Keratinocyte (primary cell): Measurements from ENCODE around the gene KLF11. TPM values are rescaled to one million over a fixed set of nuclear protein-coding genes. Genes with fewer than 3 reads are reported as not detected.
"Not testable (repeated sequence)": the region's sequence is repeated elsewhere in the genome, so short reads cannot be mapped to it uniquely, and the experiment has no call there.

ENCODE experiments used
- DNase-seq: peaks from one replicate; pipeline ENCODE4 v3.0.0-alpha.2; 2011; ENCODE audit warnings: low read depth, missing footprints, low spot score
- FAIRE-seq: peaks from 2 replicates; lab custom pipeline; 2011; peaks lifted over from hg19 to GRCh38; lab: Jason Lieb, UNC
- H2AFZ ChIP-seq: 2 replicates; pipeline ENCODE4 v1.6.0; 2012; ENCODE audit warnings: low read length, control low read depth, inconsistent platforms; ENCODE audit not compliant: control insufficient read depth
- H3K27ac ChIP-seq: 2 replicates; pipeline ENCODE4 v1.5.1; 2011; ENCODE audit warnings: low read length; ENCODE audit not compliant: control insufficient read depth, insufficient read depth
- H3K27me3 ChIP-seq: 3 replicates; pipeline ENCODE4 v1.6.0; 2011; ENCODE audit warnings: low read length; ENCODE audit not compliant: control insufficient read depth, insufficient read depth; ENCODE audit errors: extremely low read depth
- H3K36me3 ChIP-seq, 2 experiments: 2 replicates in 1 of 2; 3 replicates in 1 of 2; pipeline ENCODE4 v1.5.1; 2011; ENCODE audit warnings: low read length in 2 of 2, mild to moderate bottlenecking in 1 of 2; ENCODE audit not compliant: control insufficient read depth in 2 of 2, insufficient read depth in 2 of 2; ENCODE audit errors: extremely low read depth in 1 of 2
- H3K4me1 ChIP-seq: 3 replicates; pipeline ENCODE4 v1.5.1; 2011; ENCODE audit warnings: low read length; ENCODE audit not compliant: control insufficient read depth, insufficient read depth; ENCODE audit errors: extremely low read depth
- H3K4me2 ChIP-seq: 3 replicates; pipeline ENCODE4 v1.6.0; 2011; ENCODE audit warnings: low read depth, low read length; ENCODE audit not compliant: control insufficient read depth, insufficient read depth; ENCODE audit errors: extremely low read depth
- H3K4me3 ChIP-seq, 3 experiments: fragments of 200-600 bp in 1 of 3; sonication (generic) in 1 of 3; 2 replicates in 2 of 3; 3 replicates in 1 of 3; pipeline ENCODE4 v1.5.1; 2011 to 2016; ENCODE audit warnings: low read length in 3 of 3, mild to moderate bottlenecking in 3 of 3, control low read depth in 2 of 3, inconsistent platforms in 1 of 3, low read depth in 1 of 3, mixed read lengths in 1 of 3, mixed run types in 1 of 3, moderate library complexity in 1 of 3; ENCODE audit not compliant: control insufficient read depth in 2 of 3, insufficient read depth in 2 of 3; ENCODE audit errors: extremely low read depth in 1 of 3
- H3K79me2 ChIP-seq: 2 replicates; pipeline ENCODE4 v1.6.0; 2012; ENCODE audit warnings: low read length; ENCODE audit not compliant: control insufficient read depth, insufficient read depth
- H3K9ac ChIP-seq: 3 replicates; pipeline ENCODE4 v1.6.0; 2011; ENCODE audit warnings: low read length; ENCODE audit not compliant: control insufficient read depth, insufficient read depth; ENCODE audit errors: extremely low read depth
- H3K9me1 ChIP-seq: 3 replicates; pipeline ENCODE4 v1.6.0; 2011; ENCODE audit warnings: low read length; ENCODE audit not compliant: control insufficient read depth, insufficient read depth; ENCODE audit errors: extremely low read depth
- H3K9me3 ChIP-seq: 2 replicates; pipeline ENCODE4 v1.5.1; 2012; ENCODE audit warnings: low read depth, low read length; ENCODE audit not compliant: control insufficient read depth
- H4K20me1 ChIP-seq: 3 replicates; pipeline ENCODE4 v1.6.0; 2011; ENCODE audit warnings: low read length; ENCODE audit not compliant: control insufficient read depth, insufficient read depth; ENCODE audit errors: extremely low read depth
- EZH2 ChIP-seq: IDR thresholded peaks from one replicate; pipeline ENCODE4 v1.6.1; 2012; ENCODE audit warnings: inconsistent platforms, mild to moderate bottlenecking, low read length, moderate library complexity
- dilution Hi-C: fragments of 300-500 bp; cut with MboI; formaldehyde crosslinking; loops from one replicate; pipeline ENCODE4 v1.7.0; 2020; ENCODE audit warnings: low sequenced_read_pairs; ENCODE audit not compliant: extremely low pct_ligation_motif_present
- polyA plus RNA-seq, 5 experiments: library from polyadenylated mRNA; depleted of rRNA in 3 of 5; stranded (reverse) in 3 of 5; stranded (forward) in 1 of 5; unstranded in 1 of 5; fragments of >200 nt; gene quantifications; 1 replicate in 1 of 5; 2 replicates in 3 of 5; 3 replicates in 1 of 5; pipeline versions ENCODE4 v1.2.1 to v1.2.3, GENCODE V29; 2011 to 2012; ENCODE audit warnings: missing spikeins in 2 of 5, low read depth in 1 of 5, low replicate concordance in 1 of 5
- TF ChIP-seq, protein P1 (sequence below), 3 experiments: IDR thresholded peaks in 1 of 3; conservative IDR thresholded peaks in 1 of 3; optimal IDR thresholded peaks in 1 of 3; 2 replicates in 2 of 3; 3 replicates in 1 of 3; pipeline versions ENCODE3 to v1.5.1; 2011; ENCODE audit warnings: low read length in 3 of 3, mild to moderate bottlenecking in 3 of 3, moderate library complexity in 2 of 3, control low read depth in 1 of 3, inconsistent platforms in 1 of 3; ENCODE audit not compliant: insufficient read depth in 2 of 3; ENCODE audit errors: extremely low read depth in 1 of 3

KLF11 gene
- polyA plus RNA-seq, 1 donor (not counting 4 experiments of a cell fraction or from before 2014, with no cell fraction given): 7.0 TPM

- no peaks in the 10 kb centered on the region for H4K20me1 ChIP-seq
- H3K79me2 ChIP-seq: no peaks in the 10 kb centered on the region
- no peaks in the 10 kb centered on the region for H3K9me1 ChIP-seq
- H3K9ac ChIP-seq: no peak overlapping the region
- no peak for DNase-seq
- no peaks in the 10 kb centered on the region for H3K27me3 ChIP-seq
- dilution Hi-C loops: loop anchor here (25.0 kb wide), 1 partner anchor 268 kb away; no protein-coding TSS in a partner anchor
- FAIRE-seq: no peak
- H3K36me3 ChIP-seq: no peaks in the 10 kb centered on the region
- no peak overlapping the region for H3K4me3 ChIP-seq
- H2AFZ ChIP-seq: peak overlapping the region; percentile 82
- peak overlapping the region; percentile 41 for H3K4me2 ChIP-seq
- H3K27ac ChIP-seq: no peak overlapping the region
- TF ChIP-seq EZH2: no peak
- TF ChIP-seq, protein P1, sequence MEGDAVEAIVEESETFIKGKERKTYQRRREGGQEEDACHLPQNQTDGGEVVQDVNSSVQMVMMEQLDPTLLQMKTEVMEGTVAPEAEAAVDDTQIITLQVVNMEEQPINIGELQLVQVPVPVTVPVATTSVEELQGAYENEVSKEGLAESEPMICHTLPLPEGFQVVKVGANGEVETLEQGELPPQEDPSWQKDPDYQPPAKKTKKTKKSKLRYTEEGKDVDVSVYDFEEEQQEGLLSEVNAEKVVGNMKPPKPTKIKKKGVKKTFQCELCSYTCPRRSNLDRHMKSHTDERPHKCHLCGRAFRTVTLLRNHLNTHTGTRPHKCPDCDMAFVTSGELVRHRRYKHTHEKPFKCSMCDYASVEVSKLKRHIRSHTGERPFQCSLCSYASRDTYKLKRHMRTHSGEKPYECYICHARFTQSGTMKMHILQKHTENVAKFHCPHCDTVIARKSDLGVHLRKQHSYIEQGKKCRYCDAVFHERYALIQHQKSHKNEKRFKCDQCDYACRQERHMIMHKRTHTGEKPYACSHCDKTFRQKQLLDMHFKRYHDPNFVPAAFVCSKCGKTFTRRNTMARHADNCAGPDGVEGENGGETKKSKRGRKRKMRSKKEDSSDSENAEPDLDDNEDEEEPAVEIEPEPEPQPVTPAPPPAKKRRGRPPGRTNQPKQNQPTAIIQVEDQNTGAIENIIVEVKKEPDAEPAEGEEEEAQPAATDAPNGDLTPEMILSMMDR (optimal IDR thresholded peaks at IDR 0.05 in 1 of 3, IDR thresholded peaks at IDR 0.05 in 1 of 3, conservative IDR thresholded peaks at IDR 0.05 in 1 of 3; ENCODE audit: extremely low read depth in 1 of 3, insufficient read depth in 2 of 3, low read length in 3 of 3): no peak
- peaks cover 19% of the 10 kb centered on the region for H3K4me1 ChIP-seq
- H3K9me3 ChIP-seq: no peaks in the 10 kb centered on the region
Measured at GRCh38 chr2:10029875-10030223, 13.5 kb upstream of the KLF11 start.

GRCh38 chr2:10030311-10030736, 13.0 kb upstream of the KLF11 start:
- Histone ChIP-seq H3K27ac (no peak overlapping the region), H3K9me1 (no peaks in the 10 kb centered on the region), H3K4me2 (peak overlapping the region; percentile 41), H3K9me3 (no peaks in the 10 kb centered on the region), H3K27me3 (no peaks in the 10 kb centered on the region), H3K4me1 (peaks cover 19% of the 10 kb centered on the region), H3K79me2 (no peaks in the 10 kb centered on the region), H3K9ac (no peak overlapping the region), H2AFZ (peak overlapping the region; percentile 82), H4K20me1 (no peaks in the 10 kb centered on the region), H3K4me3 (no peak overlapping the region), H3K36me3 (no peaks in the 10 kb centered on the region)
- dilution Hi-C loops: loop anchor here (25.0 kb wide), 1 partner anchor 268 kb away; no protein-coding TSS in a partner anchor
- no peak for DNase-seq
- no peak for TF ChIP-seq EZH2
- TF ChIP-seq, protein P1 (optimal IDR thresholded peaks at IDR 0.05 in 1 of 3, IDR thresholded peaks at IDR 0.05 in 1 of 3, conservative IDR thresholded peaks at IDR 0.05 in 1 of 3; ENCODE audit: extremely low read depth in 1 of 3, insufficient read depth in 2 of 3, low read length in 3 of 3): no peak
- FAIRE-seq: peak; percentile 81

- not testable (repeated sequence) for H3K36me3 ChIP-seq, H3K79me2 ChIP-seq, DNase-seq, H2AFZ ChIP-seq, FAIRE-seq, H3K4me2 ChIP-seq, H3K9ac ChIP-seq, H3K27ac ChIP-seq, H3K9me3 ChIP-seq, H3K27me3 ChIP-seq, H4K20me1 ChIP-seq, H3K4me3 ChIP-seq, H3K9me1 ChIP-seq
- peaks cover 19% of the 10 kb centered on the region for H3K4me1 ChIP-seq
- dilution Hi-C loops: loop anchor here (25.0 kb wide), 1 partner anchor 268 kb away; no protein-coding TSS in a partner anchor
Measured at GRCh38 chr2:10030798-10031197, 12.6 kb upstream of the KLF11 start.
